ENCODE data around the gene PGLYRP2. TPM values are rescaled to one million over a fixed set of nuclear protein-coding genes. Genes with fewer than 3 reads are reported as not detected.
"Not testable (repeated sequence)": the region's sequence is repeated elsewhere in the genome, so short reads cannot be mapped to it uniquely, and the experiment has no call there.

Gene PGLYRP2
- total and polyA plus RNA-seq, 2 of the 13 experiments (the other 11 are each of a cell fraction or from before 2014, with no cell fraction given), result 0.04 to 1.0 TPM

DNA sequence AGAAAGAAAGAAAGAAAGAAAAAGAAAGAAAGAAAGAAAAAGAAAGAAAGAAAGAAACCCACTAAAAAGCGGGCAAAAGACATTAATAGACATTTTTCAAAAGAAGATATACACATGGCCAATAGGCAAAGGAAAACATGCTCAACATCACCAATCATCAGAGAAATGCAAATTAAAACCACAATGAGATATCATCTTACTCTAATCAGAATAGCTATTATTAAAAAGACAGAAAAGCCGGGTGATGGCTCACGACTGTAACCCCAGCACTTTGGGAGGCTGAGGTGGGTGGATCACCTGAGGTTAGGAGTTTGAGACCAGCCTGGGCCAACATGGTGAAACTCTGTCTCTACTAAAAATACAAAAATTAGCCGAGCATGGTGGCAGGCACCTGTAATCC is 5.5 kb downstream of the PGLYRP2 start:
- H3K27ac ChIP-seq (ENCODE audit: extremely low read length, insufficient read depth, low read length); FAIRE-seq; H3K9ac ChIP-seq (ENCODE audit: insufficient read depth, low read depth, low read length); H3K79me2 ChIP-seq (ENCODE audit: insufficient read depth, low read length); H3K4me3 ChIP-seq (replicated peaks in 1 of 3; ENCODE audit: insufficient read depth in 1 of 3, low read depth in 2 of 3, low read length in 3 of 3); H2AFZ ChIP-seq (ENCODE audit: low read length); H4K20me1 ChIP-seq (ENCODE audit: insufficient read depth, low read length); H3K36me3 ChIP-seq (replicated peaks in 1 of 2; ENCODE audit: control insufficient read depth in 1 of 2, insufficient read depth in 2 of 2, low read length in 2 of 2); CTCF ChIA-PET (ENCODE audit: low intra/inter-chr PET ratio, low total read pairs); in situ Hi-C loops (cut with HindIII; ENCODE audit: extremely low pct_ligation_motif_present, low pct_unique_long_range_greater_than_20kb); BruUV-seq (replicated peaks); intact Hi-C loops (cut with micrococcal nuclease; ENCODE audit: unreplicated experiment); DNase-seq (ENCODE audit: low spot score); H3K27me3 ChIP-seq (ENCODE audit: control insufficient read depth in 1 of 2, insufficient read depth in 2 of 2, low read length in 2 of 2); H3K9me3 ChIP-seq (ENCODE audit: low read length); ATAC-seq; H3K4me2 ChIP-seq (ENCODE audit: low read depth, low read length): not testable (repeated sequence)
- WGBS (ENCODE audit: low lambda C conversion rate), result 79% methylated on average over 4 of the region's 4 CpGs
- POLR2A ChIA-PET, result interaction anchor here (0.7 kb wide), 1 partner anchor 212 kb away, joined by 3 read pairs; no protein-coding TSS in a partner anchor
- H3K4me1 ChIP-seq (ENCODE audit: insufficient read depth, low read length), result peaks cover 24% of the 10 kb centered on the region

DNA sequence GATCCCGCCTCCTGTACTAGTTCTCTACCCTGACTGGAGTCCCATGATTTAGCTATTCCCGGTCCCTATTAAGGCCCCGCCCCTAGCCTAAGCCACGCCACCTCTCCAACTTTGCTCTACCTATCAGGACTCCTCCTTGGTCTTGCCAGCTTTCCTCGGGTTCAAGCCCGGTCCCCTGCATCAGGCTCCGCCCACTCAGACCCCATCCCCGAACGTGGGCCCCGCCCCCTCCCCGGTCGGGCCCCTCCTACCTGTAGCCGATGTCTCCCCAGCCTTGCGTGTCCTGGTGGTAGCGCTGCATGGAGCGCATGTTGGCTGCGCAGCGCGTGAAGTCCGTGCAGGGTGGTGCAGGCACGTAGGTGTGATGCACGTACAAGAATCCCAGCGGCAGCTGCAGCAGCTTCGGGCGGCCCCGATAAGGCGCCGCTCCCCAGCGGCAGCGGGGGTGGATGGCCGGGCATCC is 7.6 kb downstream of the PGLYRP2 start:
- WGBS (ENCODE audit: low lambda C conversion rate), result 81% methylated on average over 23 of the region's 31 CpGs
- Histone ChIP-seq H3K9me3 (ENCODE audit: low read length) (no peaks in the 10 kb centered on the region), H3K27me3 (ENCODE audit: control insufficient read depth in 1 of 2, insufficient read depth in 2 of 2, low read length in 2 of 2) (no peaks in the 10 kb centered on the region), H3K36me3 (replicated peaks in 1 of 2; ENCODE audit: control insufficient read depth in 1 of 2, insufficient read depth in 2 of 2, low read length in 2 of 2) (no peaks in the 10 kb centered on the region), H3K9ac (ENCODE audit: insufficient read depth, low read depth, low read length) (no peak overlapping the region), H3K79me2 (ENCODE audit: insufficient read depth, low read length) (no peaks in the 10 kb centered on the region), H3K4me1 (ENCODE audit: insufficient read depth, low read length) (peaks cover 25% of the 10 kb centered on the region), H3K4me3 (replicated peaks in 1 of 3; ENCODE audit: insufficient read depth in 1 of 3, low read depth in 2 of 3, low read length in 3 of 3) (no peak overlapping the region), H3K27ac (ENCODE audit: extremely low read length, insufficient read depth, low read length) (no peak overlapping the region), H4K20me1 (ENCODE audit: insufficient read depth, low read length) (no peaks in the 10 kb centered on the region), H3K4me2 (ENCODE audit: low read depth, low read length) (no peak overlapping the region), H2AFZ (ENCODE audit: low read length) (no peak overlapping the region)
- DNase-seq (ENCODE audit: low spot score) (no peak), ATAC-seq (no peak), FAIRE-seq (no peak)
- intact Hi-C loops (cut with micrococcal nuclease; ENCODE audit: unreplicated experiment), result no loop called here
- in situ Hi-C loops (cut with HindIII; ENCODE audit: extremely low pct_ligation_motif_present, low pct_unique_long_range_greater_than_20kb), result no loop called here
- no TSS peak for BruUV-seq (replicated peaks)
- ChIA-PET POLR2A (no interaction called here), CTCF (ENCODE audit: low intra/inter-chr PET ratio, low total read pairs) (no interaction called here)
- TF ChIP-seq GABPA (IDR thresholded peaks at IDR 0.05; ENCODE audit: low read depth, low read length) (no peak), GABPA (CRISPR knock-in tag; IDR thresholded peaks at IDR 0.05; ENCODE audit: low read depth) (no peak), ZMYM2 (CRISPR knock-in tag; IDR thresholded peaks at IDR 0.05) (no peak), ZNF496 (CRISPR knock-in tag; IDR thresholded peaks at IDR 0.05; ENCODE audit: insufficient replicate concordance) (no peak), ZNF577 (CRISPR knock-in tag; IDR thresholded peaks at IDR 0.05; ENCODE audit: borderline replicate concordance, low read depth) (no peak), ZNF34 (CRISPR knock-in tag; IDR thresholded peaks at IDR 0.05; ENCODE audit: borderline replicate concordance) (no peak), ARNT (IDR thresholded peaks at IDR 0.05) (no peak), ZFX (CRISPR knock-in tag; IDR thresholded peaks at IDR 0.05; ENCODE audit: low read depth) (no peak)
- TF ChIP-seq, protein P1, sequence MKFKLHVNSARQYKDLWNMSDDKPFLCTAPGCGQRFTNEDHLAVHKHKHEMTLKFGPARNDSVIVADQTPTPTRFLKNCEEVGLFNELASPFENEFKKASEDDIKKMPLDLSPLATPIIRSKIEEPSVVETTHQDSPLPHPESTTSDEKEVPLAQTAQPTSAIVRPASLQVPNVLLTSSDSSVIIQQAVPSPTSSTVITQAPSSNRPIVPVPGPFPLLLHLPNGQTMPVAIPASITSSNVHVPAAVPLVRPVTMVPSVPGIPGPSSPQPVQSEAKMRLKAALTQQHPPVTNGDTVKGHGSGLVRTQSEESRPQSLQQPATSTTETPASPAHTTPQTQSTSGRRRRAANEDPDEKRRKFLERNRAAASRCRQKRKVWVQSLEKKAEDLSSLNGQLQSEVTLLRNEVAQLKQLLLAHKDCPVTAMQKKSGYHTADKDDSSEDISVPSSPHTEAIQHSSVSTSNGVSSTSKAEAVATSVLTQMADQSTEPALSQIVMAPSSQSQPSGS (CRISPR knock-in tag; IDR thresholded peaks at IDR 0.05), result no peak
- TF ChIP-seq, protein P2, sequence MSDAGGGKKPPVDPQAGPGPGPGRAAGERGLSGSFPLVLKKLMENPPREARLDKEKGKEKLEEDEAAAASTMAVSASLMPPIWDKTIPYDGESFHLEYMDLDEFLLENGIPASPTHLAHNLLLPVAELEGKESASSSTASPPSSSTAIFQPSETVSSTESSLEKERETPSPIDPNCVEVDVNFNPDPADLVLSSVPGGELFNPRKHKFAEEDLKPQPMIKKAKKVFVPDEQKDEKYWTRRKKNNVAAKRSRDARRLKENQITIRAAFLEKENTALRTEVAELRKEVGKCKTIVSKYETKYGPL (CRISPR knock-in tag; IDR thresholded peaks at IDR 0.05), result no peak
